Sigmoid colon (tissue), 7 donors: ENCODE measurements around the gene LDAF1. TPM values are rescaled to one million over a fixed set of nuclear protein-coding genes. Genes with fewer than 3 reads are reported as not detected.

Experiments
- DNase-seq: peaks from one replicate; pipeline ENCODE4 v3.0.0-alpha.2; 2019
- H3K27ac ChIP-seq, 4 donors: fragments of 200-600 bp; sonication (generic); one replicate each; pipeline ENCODE4 v1.5.1; 2016 to 2019; ENCODE audit warnings: mild to moderate bottlenecking in 1 of 4
- H3K27me3 ChIP-seq, 3 donors: fragments of 200-600 bp; sonication (generic); one replicate each; pipeline ENCODE4 v1.5.1; 2019; ENCODE audit warnings: mild to moderate bottlenecking in 1 of 3
- H3K36me3 ChIP-seq, 4 donors: fragments of 200-600 bp; sonication (generic); one replicate each; pipeline ENCODE4 v1.5.1; 2016 to 2019
- H3K4me1 ChIP-seq, 4 donors: fragments of 200-600 bp; sonication (generic); one replicate each; pipeline ENCODE4 v1.5.1; 2017 to 2019
- H3K4me3 ChIP-seq, 4 donors: fragments of 200-600 bp; sonication (generic); one replicate each; pipeline ENCODE4 v1.5.1; 2017 to 2019; ENCODE audit warnings: mild to moderate bottlenecking in 2 of 4, moderate library complexity in 1 of 4
- H3K9me3 ChIP-seq, 4 donors: fragments of 200-600 bp in 3 of 4; sonication (generic) in 3 of 4; one replicate each; pipeline versions ENCODE4 v1.5.1 to v1.6.1; 2013 to 2019
- CTCF ChIP-seq, 4 experiments: fragments of 450-650 bp in 3 of 4; fragments of 200-600 bp in 1 of 4; IDR thresholded peaks; one replicate each; pipeline ENCODE4 v1.5.1; 2016 to 2019; ENCODE audit warnings: antibody characterized with exemption in 4 of 4, mild to moderate bottlenecking in 3 of 4, moderate library complexity in 2 of 4
- EP300 ChIP-seq, 4 donors: sonication (generic); formaldehyde crosslinking; IDR thresholded peaks; one replicate each; pipeline ENCODE4 v1.6.1; 2017; ENCODE audit warnings: antibody characterized with exemption in 4 of 4
- POLR2A ChIP-seq, 2 donors: fragments of 450-650 bp; IDR thresholded peaks; one replicate each; pipeline ENCODE4 v1.6.1; 2016; ENCODE audit warnings: antibody characterized with exemption in 2 of 2, mild to moderate bottlenecking in 2 of 2, moderate library complexity in 2 of 2
- POLR2AphosphoS5 ChIP-seq, 4 donors: sonication (generic); formaldehyde crosslinking; IDR thresholded peaks; one replicate each; pipeline ENCODE4 v1.6.1; 2017; ENCODE audit warnings: antibody characterized with exemption in 4 of 4
- WGBS, 2 donors: extraction: QIAGEN DNeasy Blood & Tissue Kit; methylation state at CpG; one replicate each; pipeline ENCODE4 v1.1.7; 2013; 5-methylcytosine and 5-hydroxymethylcytosine counted together
- intact Hi-C: fragments of 100-400 bp; cut with DNase I; formaldehyde crosslinking; loops from one replicate; pipeline ENCODE4 v1.15.1; 2023
- polyA plus RNA-seq, 3 donors: library from polyadenylated mRNA; stranded (reverse); fragments of 200-250 nt; gene quantifications; one replicate each; pipeline ENCODE4 v1.2.3, GENCODE V29; 2013
- total RNA-seq, 4 donors: library from RNA; depleted of rRNA; stranded (reverse); fragments of >200 nt; gene quantifications; one replicate each; pipeline ENCODE4 v1.1.0, GENCODE V29; 2016
- donor health status: healthy with polysubstance abuse.
- donor health status: Bipolar disorder and iron deficiency.
- donor health status: healthy.

The LDAF1 gene
- total and polyA plus RNA-seq, 7 donors: 28.0 to 158 (median 111) TPM

- Histone ChIP-seq H3K9me3 (no peaks in the 10 kb centered on the region), H3K36me3 (peaks cover 0 to 24% (median 7%) of the 10 kb centered on the region in 4 donors), H3K27ac (peak overlapping the region; percentile 67 to 93 (median 89)), H3K27me3 (no peaks in the 10 kb centered on the region), H3K4me3 (no peak overlapping the region), H3K4me1 (peaks cover 0 to 66% (median 62%) of the 10 kb centered on the region in 4 donors)
- TF ChIP-seq CTCF (IDR thresholded peaks at IDR 0.05) (no peak), EP300 (IDR thresholded peaks at IDR 0.05) (no peak), POLR2A (IDR thresholded peaks at IDR 0.05) (no peak), POLR2AphosphoS5 (IDR thresholded peaks at IDR 0.05) (no peak)
- WGBS, 2 donors: 85 to 94% methylated on average over 2 of the region's 2 CpGs
- intact Hi-C loops: loop anchor here (5.0 kb wide), 1 partner anchor 309 kb away; no protein-coding TSS in a partner anchor
- no peak for DNase-seq
Observed at GRCh38 chr16:21161211-21161610, 2.7 kb downstream of the LDAF1 start.

GRCh38 chr16:21162661-21163151 is 4.2 kb downstream of the LDAF1 start:
- DNase-seq: peak; percentile 77
- intact Hi-C loops: loop anchor here (5.0 kb wide), 1 partner anchor 310 kb away; no protein-coding TSS in a partner anchor
- Histone ChIP-seq H3K27me3 (no peaks in the 10 kb centered on the region), H3K4me1 (peaks cover 0 to 60% (median 56%) of the 10 kb centered on the region in 4 donors), H3K4me3 (peak overlapping the region in 1 of 4 donors; percentile 1), H3K27ac (peak overlapping the region; percentile 67 to 93 (median 89)), H3K36me3 (peaks cover 0 to 36% (median 13%) of the 10 kb centered on the region in 4 donors), H3K9me3 (no peaks in the 10 kb centered on the region)
- WGBS, 2 donors: 49 to 57% methylated on average over 7 of the region's 7 CpGs
- TF ChIP-seq POLR2A (IDR thresholded peaks at IDR 0.05) (no peak), POLR2AphosphoS5 (IDR thresholded peaks at IDR 0.05) (peak in 1 of 4 donors; percentile 9)

- 80 to 91% methylated on average over 4 of the region's 4 CpGs for WGBS, 2 donors
- intact Hi-C loops: loop anchor here (5.0 kb wide), 1 partner anchor 311 kb away; no protein-coding TSS in a partner anchor
- DNase-seq: no peak
- Histone ChIP-seq H3K36me3 (peaks cover 0 to 36% (median 13%) of the 10 kb centered on the region in 4 donors), H3K4me3 (no peak overlapping the region), H3K9me3 (no peaks in the 10 kb centered on the region), H3K27ac (peak overlapping the region; percentile 67 to 93 (median 89)), H3K4me1 (peaks cover 0 to 55% (median 50%) of the 10 kb centered on the region in 4 donors), H3K27me3 (no peaks in the 10 kb centered on the region)
- TF ChIP-seq EP300 (IDR thresholded peaks at IDR 0.05) (no peak), CTCF (IDR thresholded peaks at IDR 0.05) (no peak), POLR2A (IDR thresholded peaks at IDR 0.05) (no peak), POLR2AphosphoS5 (IDR thresholded peaks at IDR 0.05) (no peak)
Observed at GRCh38 chr16:21163576-21163975, 5.1 kb downstream of the LDAF1 start.

GRCh38 chr16:21164521-21165168 is 6.2 kb downstream of the LDAF1 start:
- Histone ChIP-seq H3K4me1 (peaks cover 0 to 52% (median 49%) of the 10 kb centered on the region in 4 donors), H3K27me3 (no peaks in the 10 kb centered on the region), H3K4me3 (no peak overlapping the region), H3K36me3 (peaks cover 0 to 42% (median 13%) of the 10 kb centered on the region in 4 donors), H3K9me3 (no peaks in the 10 kb centered on the region), H3K27ac (peak overlapping the region in 3 of 4 donors; percentile 87 to 93 (median 91))
- no peak for DNase-seq
- no peak for TF ChIP-seq POLR2A (IDR thresholded peaks at IDR 0.05)
- TF ChIP-seq EP300 (IDR thresholded peaks at IDR 0.05): no peak
- TF ChIP-seq CTCF (IDR thresholded peaks at IDR 0.05): no peak
- TF ChIP-seq POLR2AphosphoS5 (IDR thresholded peaks at IDR 0.05): no peak
- 93 to 94% methylated on average over 7 of the region's 7 CpGs for WGBS, 2 donors
- intact Hi-C loops: loop anchor here (5.0 kb wide), 1 partner anchor 312 kb away; no protein-coding TSS in a partner anchor

- peaks cover 0 to 34% (median 30%) of the 10 kb centered on the region in 4 donors for H3K4me1 ChIP-seq
- peaks cover 10 to 61% (median 27%) of the 10 kb centered on the region in 4 donors for H3K36me3 ChIP-seq
Observed at GRCh38 chr16:21166561-21166961, 8.1 kb downstream of the LDAF1 start.

More at GRCh38 chr16:21166561-21166961, 8.1 kb downstream of the LDAF1 start:
- WGBS, 2 donors: 93% methylated on average over 9 of the region's 9 CpGs
- Histone ChIP-seq H3K9me3 (no peaks in the 10 kb centered on the region), H3K4me3 (no peak overlapping the region), H3K27me3 (no peaks in the 10 kb centered on the region), H3K27ac (peak overlapping the region in 1 of 4 donors; percentile 11)
- TF ChIP-seq EP300 (IDR thresholded peaks at IDR 0.05) (no peak), POLR2AphosphoS5 (IDR thresholded peaks at IDR 0.05) (no peak), CTCF (IDR thresholded peaks at IDR 0.05) (no peak), POLR2A (IDR thresholded peaks at IDR 0.05) (no peak)
- DNase-seq: no peak
- intact Hi-C loops: no loop called here
